K562 (cell line): ENCODE measurements around the gene PRRC2A. TPM values are rescaled to one million over a fixed set of nuclear protein-coding genes. Genes with fewer than 3 reads are reported as not detected.

Source experiments
- ARID1B ChIP-seq: fragments of 450-650 bp; IDR thresholded peaks from 2 replicates; pipeline ENCODE4 v1.6.1; 2016; ENCODE audit warnings: antibody characterized with exemption, mild to moderate bottlenecking, inconsistent platforms
- BHLHE40 ChIP-seq: IDR thresholded peaks from 2 replicates; pipeline ENCODE4 v1.6.1; 2011; ENCODE audit warnings: low read length, improper control_type of control experiment
- CBX8 ChIP-seq: fragments of 200-600 bp; sonication (generic); IDR thresholded peaks from 2 replicates; pipeline ENCODE4 v1.6.1; 2012; ENCODE audit warnings: borderline replicate concordance, mixed run types, low read depth, mild to moderate bottlenecking, moderate library complexity, mixed read lengths, low read length, control low read depth, inconsistent platforms; ENCODE audit not compliant: poor library complexity, severe bottlenecking; ENCODE audit errors: extremely low read depth
- CHAMP1 ChIP-seq: fragments of 450-650 bp; IDR thresholded peaks from 2 replicates; pipeline ENCODE4 v1.6.1; 2016; ENCODE audit warnings: mild to moderate bottlenecking
- CHD2 ChIP-seq: IDR thresholded peaks from 2 replicates; pipeline ENCODE4 v1.6.1; 2011; ENCODE audit warnings: low read depth, low read length
- MLX ChIP-seq, 2 experiments: fragments of 450-650 bp in 1 of 2; sonication (generic) in 1 of 2; formaldehyde crosslinking; conservative IDR thresholded peaks; 2 replicates each; pipeline versions ENCODE4 v1.4.0 to v1.8.1; 2020 to 2022; ENCODE audit warnings: mild to moderate bottlenecking in 1 of 2, missing genetic modification reagents in 1 of 2
- POLR2AphosphoS2 ChIP-seq: IDR thresholded peaks from 2 replicates; pipeline ENCODE4 v1.6.1; 2012; ENCODE audit warnings: low read length, improper control_type of control experiment
- PTBP1 ChIP-seq: fragments of 200-400 bp; formaldehyde crosslinking; IDR thresholded peaks from 2 replicates; pipeline ENCODE4 v1.6.1; 2017; ENCODE audit warnings: low read depth, low read length
- RBM34 ChIP-seq: fragments of 200-400 bp; formaldehyde crosslinking; IDR thresholded peaks from 2 replicates; pipeline ENCODE4 v1.6.1; 2018; ENCODE audit warnings: low read length, borderline replicate concordance; ENCODE audit not compliant: insufficient read depth
- SIRT6 ChIP-seq: IDR thresholded peaks from one replicate; pipeline ENCODE4 v1.6.1; 2012; ENCODE audit warnings: low read depth, mild to moderate bottlenecking, control low read depth, inconsistent platforms, low read length, moderate library complexity
- THRB ChIP-seq: fragments of 450-650 bp; formaldehyde crosslinking; conservative IDR thresholded peaks from 2 replicates; pipeline ENCODE4 v1.4.0; 2022; ENCODE audit warnings: mild to moderate bottlenecking, missing genetic modification characterization
- ZNF583 ChIP-seq: fragments of 250-450 bp; sonication (Bioruptor Pico); IDR thresholded peaks from 2 replicates; pipeline ENCODE4 v1.4.0; 2020
- polyA plus RNA-seq, 8 experiments: library from polyadenylated mRNA; depleted of rRNA in 4 of 8; stranded (reverse) in 5 of 8; unstranded in 3 of 8; fragments of >200 nt; fragmentation: Nextera tagmentation in 2 of 8; fragmentation: Illumina TruSeq in 1 of 8; extraction: Ambion mirVana in 2 of 8; extraction: Trizol in 1 of 8; gene quantifications; 2 replicates each; pipeline versions ENCODE4 v1.2.1 to v1.2.3, GENCODE V29; 2011 to 2014; ENCODE audit warnings: inconsistent platforms in 1 of 8, missing spikeins in 1 of 8
- total RNA-seq, 7 experiments: library from RNA; depleted of rRNA in 6 of 7; stranded (reverse); fragments of >200 nt in 6 of 7; fragmentation: Illumina TruSeq in 2 of 7; extraction: Trizol in 2 of 7; gene quantifications; 2 replicates each; pipeline versions ENCODE4 v1.2.1 to v1.2.3, GENCODE V29; 2011 to 2021; ENCODE audit warnings: low replicate concordance in 1 of 7
- TF ChIP-seq, protein P1 (sequence below): fragments of 250-450 bp; sonication (Bioruptor Pico); IDR thresholded peaks from 2 replicates; pipeline ENCODE4 v1.8.0; 2022; ENCODE audit warnings: moderate library complexity, mild to moderate bottlenecking, inconsistent platforms
- TF ChIP-seq, protein P2 (sequence below): sonication (generic); formaldehyde crosslinking; IDR thresholded peaks from 2 replicates; pipeline ENCODE4 v1.8.1; 2022; ENCODE audit warnings: missing genetic modification reagents
- TF ChIP-seq, protein P3 (sequence below): sonication (generic); formaldehyde crosslinking; IDR thresholded peaks from 2 replicates; pipeline ENCODE4 v1.8.0; 2022; ENCODE audit warnings: mild to moderate bottlenecking, missing genetic modification reagents

The PRRC2A gene
- total and polyA plus RNA-seq, 9 of the 15 experiments (the other 6 are each of a cell fraction or from before 2014, with no cell fraction given): 1.0 to 332 (median 63.0) TPM

- TF ChIP-seq MLX (CRISPR knock-in tag; conservative IDR thresholded peaks at IDR 0.05) (no peak), ARID1B (no peak), CBX8 (no peak), RBM34 (no peak), BHLHE40 (no peak; the same call in 1 of the 2 replicates), POLR2AphosphoS2 (no peak), ZNF583 (CRISPR knock-in tag) (0 out of 2 replicates have a peak, but pooled peaks have one; percentile 39), PTBP1 (no peak), CHD2 (no peak), THRB (peak; percentile 58; the same call in 1 of the 2 replicates), CHAMP1 (no peak), SIRT6 (no peak)
- TF ChIP-seq, protein P1, sequence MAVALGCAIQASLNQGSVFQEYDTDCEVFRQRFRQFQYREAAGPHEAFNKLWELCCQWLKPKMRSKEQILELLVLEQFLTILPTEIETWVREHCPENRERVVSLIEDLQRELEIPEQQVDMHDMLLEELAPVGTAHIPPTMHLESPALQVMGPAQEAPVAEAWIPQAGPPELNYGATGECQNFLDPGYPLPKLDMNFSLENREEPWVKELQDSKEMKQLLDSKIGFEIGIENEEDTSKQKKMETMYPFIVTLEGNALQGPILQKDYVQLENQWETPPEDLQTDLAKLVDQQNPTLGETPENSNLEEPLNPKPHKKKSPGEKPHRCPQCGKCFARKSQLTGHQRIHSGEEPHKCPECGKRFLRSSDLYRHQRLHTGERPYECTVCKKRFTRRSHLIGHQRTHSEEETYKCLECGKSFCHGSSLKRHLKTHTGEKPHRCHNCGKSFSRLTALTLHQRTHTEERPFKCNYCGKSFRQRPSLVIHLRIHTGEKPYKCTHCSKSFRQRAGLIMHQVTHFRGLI (CRISPR knock-in tag): no peak
- TF ChIP-seq, protein P2, sequence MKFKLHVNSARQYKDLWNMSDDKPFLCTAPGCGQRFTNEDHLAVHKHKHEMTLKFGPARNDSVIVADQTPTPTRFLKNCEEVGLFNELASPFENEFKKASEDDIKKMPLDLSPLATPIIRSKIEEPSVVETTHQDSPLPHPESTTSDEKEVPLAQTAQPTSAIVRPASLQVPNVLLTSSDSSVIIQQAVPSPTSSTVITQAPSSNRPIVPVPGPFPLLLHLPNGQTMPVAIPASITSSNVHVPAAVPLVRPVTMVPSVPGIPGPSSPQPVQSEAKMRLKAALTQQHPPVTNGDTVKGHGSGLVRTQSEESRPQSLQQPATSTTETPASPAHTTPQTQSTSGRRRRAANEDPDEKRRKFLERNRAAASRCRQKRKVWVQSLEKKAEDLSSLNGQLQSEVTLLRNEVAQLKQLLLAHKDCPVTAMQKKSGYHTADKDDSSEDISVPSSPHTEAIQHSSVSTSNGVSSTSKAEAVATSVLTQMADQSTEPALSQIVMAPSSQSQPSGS (CRISPR knock-in tag): no peak
- TF ChIP-seq, protein P3, sequence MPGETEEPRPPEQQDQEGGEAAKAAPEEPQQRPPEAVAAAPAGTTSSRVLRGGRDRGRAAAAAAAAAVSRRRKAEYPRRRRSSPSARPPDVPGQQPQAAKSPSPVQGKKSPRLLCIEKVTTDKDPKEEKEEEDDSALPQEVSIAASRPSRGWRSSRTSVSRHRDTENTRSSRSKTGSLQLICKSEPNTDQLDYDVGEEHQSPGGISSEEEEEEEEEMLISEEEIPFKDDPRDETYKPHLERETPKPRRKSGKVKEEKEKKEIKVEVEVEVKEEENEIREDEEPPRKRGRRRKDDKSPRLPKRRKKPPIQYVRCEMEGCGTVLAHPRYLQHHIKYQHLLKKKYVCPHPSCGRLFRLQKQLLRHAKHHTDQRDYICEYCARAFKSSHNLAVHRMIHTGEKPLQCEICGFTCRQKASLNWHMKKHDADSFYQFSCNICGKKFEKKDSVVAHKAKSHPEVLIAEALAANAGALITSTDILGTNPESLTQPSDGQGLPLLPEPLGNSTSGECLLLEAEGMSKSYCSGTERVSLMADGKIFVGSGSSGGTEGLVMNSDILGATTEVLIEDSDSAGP: no peak
Observed at GRCh38 chr6:31663961-31664789, 43.7 kb downstream of the PRRC2A start (continued).
